GM18502 (cell line): ENCODE measurements around the gene MED20.
"Not testable (repeated sequence)": the region's sequence is repeated elsewhere in the genome, so short reads cannot be mapped to it uniquely, and the experiment has no call there.

Experiments used
- ATAC-seq: cut with Tn5 transposase; IDR thresholded peaks from one replicate; pipeline ENCODE4 v1.9.1; 2021; ENCODE audit warnings: mild to moderate bottlenecking; ENCODE audit not compliant: unreplicated experiment, poor library complexity

MED20 gene

GRCh38 chr6:41920921-41921711 is at the start of gene MED20, which contains the start of gene BYSL:
TSS of gene MED20 (minus strand) at chr6:41921139. CDS start at chr6:41921018, 121 bp downstream.
TSS of gene BYSL (plus strand) at chr6:41921499. CDS start at chr6:41921563, 64 bp downstream.
- peak; percentile 88 for ATAC-seq

GRCh38 chr6:41970436-41970846 is 49.5 kb upstream of the MED20 start:
- ATAC-seq: no peak

- no peak for ATAC-seq
Measured at GRCh38 chr6:41967312-41968287, 46.7 kb upstream of the MED20 start.

- ATAC-seq: no peak
Measured at GRCh38 chr6:41966961-41967311, 46.0 kb upstream of the MED20 start.

- no peak for ATAC-seq
Measured at GRCh38 chr6:41966214-41966920, 45.4 kb upstream of the MED20 start.

GRCh38 chr6:41965429-41966213 is 44.7 kb upstream of the MED20 start:
- ATAC-seq: no peak

GRCh38 chr6:41964201-41964887 is 43.4 kb upstream of the MED20 start:
- ATAC-seq: no peak

- no peak for ATAC-seq
Measured at GRCh38 chr6:41963371-41963770, 42.4 kb upstream of the MED20 start.

- no peak for ATAC-seq
Measured at GRCh38 chr6:41960028-41960427, 39.1 kb upstream of the MED20 start.

- ATAC-seq: no peak
Measured at GRCh38 chr6:41958022-41958856, 37.3 kb upstream of the MED20 start.

- no peak for ATAC-seq
Measured at GRCh38 chr6:41957117-41957516, 36.2 kb upstream of the MED20 start.

GRCh38 chr6:41955412-41955811 is 34.5 kb upstream of the MED20 start:
- ATAC-seq: no peak

GRCh38 chr6:41954668-41955067 is 33.7 kb upstream of the MED20 start:
- no peak for ATAC-seq

- no peak for ATAC-seq
Measured at GRCh38 chr6:41947581-41948220, 26.8 kb upstream of the MED20 start.

- ATAC-seq: no peak
Measured at GRCh38 chr6:41943456-41943855, 22.5 kb upstream of the MED20 start.

- not testable (repeated sequence) for ATAC-seq
Measured at GRCh38 chr6:41942882-41943281, 21.9 kb upstream of the MED20 start.

GRCh38 chr6:41942067-41942851 is 21.3 kb upstream of the MED20 start:
- ATAC-seq: peak; percentile 13
